Measurements from ENCODE around the gene GATAD2A.

GATAD2A gene

DNA sequence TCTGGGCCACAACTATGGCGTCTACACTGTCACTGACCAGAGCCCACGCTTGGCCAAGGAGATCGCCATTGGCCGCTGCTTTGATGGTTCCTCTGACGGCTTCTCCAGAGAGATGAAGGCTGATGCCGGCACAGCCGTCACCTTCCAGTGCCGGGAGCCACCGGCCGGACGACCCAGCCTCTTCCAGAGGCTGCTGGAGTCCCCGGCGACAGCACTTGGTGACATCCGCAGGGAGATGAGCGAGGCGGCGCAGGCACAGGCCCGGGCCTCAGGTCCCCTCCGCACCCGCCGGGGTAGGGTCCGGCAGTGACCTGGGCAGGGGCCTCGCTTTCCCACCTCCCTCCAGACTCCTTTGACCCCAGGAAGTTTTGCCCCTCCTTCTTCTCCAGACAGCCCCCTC is 140.2 kb downstream of the GATAD2A start:
- no peak for DNase-seq (ENCODE audit: low spot score)

DNA sequence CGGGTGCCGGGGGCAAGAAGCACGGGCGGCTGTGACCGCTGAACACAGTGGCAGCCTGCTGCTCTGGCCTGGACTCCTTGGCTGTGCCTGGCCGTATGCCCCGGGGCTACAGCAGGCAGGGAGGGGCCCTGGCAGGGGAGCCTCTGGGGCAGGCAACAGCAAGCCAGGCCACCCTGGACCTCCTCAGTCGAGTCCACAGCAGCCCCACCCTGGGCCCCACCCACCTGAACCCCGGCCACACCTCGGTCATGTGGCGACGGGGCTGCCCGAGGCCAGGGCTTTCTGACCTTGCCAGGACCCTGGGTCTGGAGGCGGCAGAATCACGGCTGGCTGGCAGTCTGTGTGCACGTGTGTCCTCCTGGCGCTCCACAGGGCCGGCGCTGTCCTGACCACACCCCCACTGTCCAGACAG is 141.3 kb downstream of the GATAD2A start:
- peak; percentile 56 for DNase-seq (ENCODE audit: low spot score)

DNA sequence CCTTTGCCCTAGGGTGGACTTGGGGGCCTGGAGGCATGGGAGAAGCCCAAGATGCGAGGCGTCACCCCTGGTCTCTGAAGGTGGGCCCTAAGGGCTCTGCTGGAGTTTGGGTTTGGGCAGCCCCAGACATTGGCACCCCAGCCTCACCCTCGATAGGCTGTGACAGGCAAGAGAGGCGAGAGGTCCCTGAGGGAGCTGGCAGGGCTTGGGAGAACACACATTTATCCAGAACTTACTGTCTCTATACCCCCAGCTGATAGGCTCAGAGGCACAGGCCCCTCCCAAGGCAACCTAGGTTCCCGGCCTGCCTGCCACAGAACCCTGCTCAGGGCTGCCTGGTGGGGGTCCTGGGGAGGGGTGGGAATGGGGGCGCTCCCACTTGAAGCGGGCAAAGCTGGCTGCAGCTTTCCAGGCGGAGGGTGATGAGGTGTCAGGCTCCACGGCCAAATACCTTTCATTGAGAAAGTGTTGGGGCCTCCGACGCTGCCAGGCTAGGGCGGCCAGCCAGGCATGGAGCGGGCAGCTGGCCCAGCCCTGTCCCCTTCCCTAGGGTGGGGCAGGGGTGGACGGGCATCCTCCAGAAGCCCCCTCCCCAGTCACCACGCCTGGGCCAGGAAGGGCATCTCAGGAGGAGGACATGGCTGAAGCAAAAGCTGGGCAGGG is 142.3 kb downstream of the GATAD2A start:
- no peak for DNase-seq (ENCODE audit: low spot score)

DNA sequence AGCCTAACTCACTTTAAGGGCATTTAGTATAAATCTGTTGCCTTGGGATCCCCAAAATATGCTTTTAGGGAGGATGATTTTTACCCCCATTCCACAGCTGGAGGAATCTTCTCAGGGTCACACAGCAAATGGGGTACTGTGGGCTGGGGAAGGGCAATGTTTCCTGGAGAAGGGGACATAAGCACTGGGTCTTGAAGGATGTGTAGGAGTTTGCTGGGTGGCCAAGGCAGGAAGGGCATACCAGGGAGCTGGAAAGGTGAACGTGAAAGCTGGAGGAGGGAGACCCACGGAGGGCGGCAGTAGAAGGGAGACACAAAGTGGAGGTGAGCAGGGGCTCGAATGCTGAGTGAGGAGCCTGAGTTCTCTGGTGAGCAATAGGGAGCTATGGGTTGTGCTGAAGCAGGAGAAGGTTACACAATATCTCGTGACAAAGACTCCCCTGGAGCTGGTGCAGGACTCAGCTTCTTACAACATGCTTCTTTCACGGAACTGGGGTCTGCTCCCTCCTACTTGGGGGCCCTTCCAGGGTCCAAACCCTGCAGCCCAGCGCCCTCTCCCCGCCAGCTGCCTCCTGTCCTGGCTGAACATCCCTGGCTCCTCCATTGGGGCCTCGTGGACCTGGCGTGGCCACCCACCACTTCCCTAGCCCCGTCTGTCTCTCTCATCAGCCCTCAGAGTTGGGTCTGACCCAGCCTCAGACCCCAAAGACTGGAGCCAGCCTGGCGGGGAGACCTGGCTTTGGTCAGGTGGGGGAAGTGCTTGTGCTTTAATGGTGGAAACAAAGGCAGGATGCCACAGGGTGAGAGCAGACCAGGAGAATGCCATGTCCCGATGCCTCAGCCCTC is 143.7 kb downstream of the GATAD2A start:
- DNase-seq (ENCODE audit: low spot score), result no peak

DNA sequence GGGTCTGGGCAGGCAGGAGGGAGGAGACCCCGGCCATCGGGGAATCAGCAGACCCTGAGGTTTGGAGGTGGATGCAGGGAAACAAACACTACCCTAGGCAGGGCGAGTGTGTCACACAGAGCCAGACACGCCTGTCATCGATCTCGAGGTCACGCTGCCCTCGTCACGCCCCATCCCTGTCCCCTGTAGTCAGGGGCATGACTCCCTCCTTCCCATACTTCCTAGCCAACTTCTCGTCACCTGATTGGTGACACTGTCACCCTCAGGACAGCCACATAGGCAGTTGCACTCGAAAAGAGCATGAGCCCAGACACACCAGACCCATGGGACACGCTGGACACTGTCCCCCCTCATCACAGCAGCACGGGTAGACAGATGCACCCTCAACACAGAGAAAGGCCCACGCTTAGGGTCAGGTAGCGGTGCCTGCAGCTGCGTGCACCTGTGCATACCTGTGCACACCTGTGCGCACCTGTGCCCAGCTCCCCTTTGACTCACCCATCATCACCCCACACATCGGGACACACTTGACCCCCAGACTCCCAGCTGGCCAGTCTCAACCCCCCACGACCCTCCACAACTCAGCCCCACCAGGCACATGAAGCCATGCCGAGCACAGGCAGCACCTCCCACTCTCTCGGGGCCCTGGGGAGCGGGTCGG is 144.5 kb downstream of the GATAD2A start:
- DNase-seq (ENCODE audit: low spot score), result no peak

DNA sequence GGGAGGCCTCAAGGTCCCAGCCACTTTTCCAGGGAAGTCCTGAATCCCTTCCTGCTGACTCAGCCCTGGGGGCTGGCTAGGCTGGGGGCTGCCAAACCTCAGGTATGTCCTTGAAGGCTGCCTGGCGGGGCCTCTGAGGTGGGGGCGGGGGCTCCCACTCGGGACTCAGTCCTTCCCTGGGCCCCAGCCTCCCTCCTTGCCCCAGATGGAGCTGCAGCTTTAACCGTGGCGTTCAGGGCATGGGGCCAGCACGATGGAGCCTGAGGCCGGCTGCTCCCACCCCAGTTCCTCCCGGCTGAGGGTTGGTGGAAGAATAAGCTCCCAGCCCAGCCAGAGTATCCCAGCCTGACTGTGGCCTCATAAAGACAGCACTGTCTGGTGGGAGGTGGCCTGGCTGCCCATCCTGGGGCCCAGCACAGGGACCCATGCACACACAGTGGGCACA is 145.0 kb downstream of the GATAD2A start:
- peak; percentile 56 for DNase-seq (ENCODE audit: low spot score)

DNA sequence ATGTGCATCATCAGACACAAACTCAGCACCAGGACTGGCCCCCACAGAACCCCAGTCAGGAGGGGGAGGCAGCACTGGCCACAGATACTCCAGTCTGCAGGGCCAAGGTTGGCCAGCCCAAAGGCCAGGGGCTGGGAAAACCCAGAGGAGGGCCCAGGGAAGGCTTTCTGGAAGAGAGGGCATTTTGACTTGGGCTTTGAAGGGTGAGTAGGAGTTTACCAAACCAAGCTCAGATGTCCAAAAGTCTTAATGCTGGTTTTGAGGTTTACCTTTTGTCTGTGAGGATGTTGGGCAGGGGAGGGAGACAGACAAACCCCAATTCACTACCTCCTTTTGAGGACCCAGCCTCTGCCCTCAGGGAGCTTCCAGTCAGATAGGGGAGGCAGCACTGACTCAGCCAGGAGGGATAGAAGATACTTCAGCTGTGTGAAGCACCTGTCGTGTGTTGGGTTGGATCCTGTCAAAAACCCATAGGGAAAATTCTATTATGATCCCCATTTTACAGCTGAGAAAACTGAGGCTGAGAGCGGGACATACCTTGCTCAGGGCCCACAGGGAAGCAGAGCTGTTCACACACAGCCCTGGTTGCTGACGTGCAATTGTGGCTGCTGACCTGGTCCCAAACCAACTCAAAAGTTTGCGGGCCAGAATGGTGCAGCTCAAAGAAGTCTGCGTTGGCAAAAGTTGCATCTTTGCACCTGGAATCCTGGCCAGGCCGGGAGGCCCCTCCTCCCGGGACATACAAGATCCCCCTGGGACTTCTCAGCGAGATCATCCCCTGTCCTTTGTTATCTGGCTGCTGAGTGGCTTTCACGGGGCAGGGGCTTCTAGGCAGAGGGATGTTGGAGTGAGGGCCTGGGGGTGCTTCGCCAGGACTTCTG is 145.7 kb downstream of the GATAD2A start:
- no peak for DNase-seq (ENCODE audit: low spot score)

DNA sequence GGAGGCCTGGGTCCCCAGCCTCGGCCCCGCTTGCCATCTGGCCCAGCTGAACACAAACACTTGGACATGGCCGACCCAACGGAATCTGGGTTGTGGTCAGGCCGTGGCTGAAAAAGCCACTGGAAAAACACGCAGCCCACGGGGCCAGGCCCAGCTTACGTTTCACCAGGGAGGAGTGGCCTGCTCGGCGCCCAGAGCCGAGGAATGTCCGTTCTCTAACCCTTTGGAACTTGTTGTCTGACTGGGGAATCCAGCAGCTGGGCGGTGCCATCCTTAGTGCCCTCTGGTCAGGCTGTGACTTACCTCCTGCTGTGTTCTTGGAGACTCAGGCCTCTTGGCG is 146.3 kb downstream of the GATAD2A start:
- no peak for DNase-seq (ENCODE audit: low spot score)

DNA sequence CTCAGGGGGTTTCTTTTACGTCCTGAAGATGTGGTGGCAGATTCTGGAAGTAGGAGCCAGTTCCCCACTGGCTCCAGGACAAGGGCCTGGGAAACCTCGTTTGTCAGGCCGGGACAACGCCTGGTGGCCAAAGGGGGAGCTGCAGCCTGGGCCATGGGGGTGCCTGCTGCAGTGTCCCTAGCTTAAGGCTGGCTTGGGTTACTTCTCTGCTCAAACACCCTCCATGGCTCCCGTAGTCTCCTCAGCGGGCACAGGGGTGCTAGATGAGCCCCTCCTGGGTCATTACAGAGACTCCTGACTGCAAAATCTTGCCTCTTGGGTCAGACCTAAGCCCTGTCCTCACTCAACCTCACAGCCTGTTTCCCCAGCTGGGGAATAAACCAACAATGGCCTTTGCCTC is 147.3 kb downstream of the GATAD2A start:
- peak; percentile 88 for DNase-seq (ENCODE audit: low spot score)

DNA sequence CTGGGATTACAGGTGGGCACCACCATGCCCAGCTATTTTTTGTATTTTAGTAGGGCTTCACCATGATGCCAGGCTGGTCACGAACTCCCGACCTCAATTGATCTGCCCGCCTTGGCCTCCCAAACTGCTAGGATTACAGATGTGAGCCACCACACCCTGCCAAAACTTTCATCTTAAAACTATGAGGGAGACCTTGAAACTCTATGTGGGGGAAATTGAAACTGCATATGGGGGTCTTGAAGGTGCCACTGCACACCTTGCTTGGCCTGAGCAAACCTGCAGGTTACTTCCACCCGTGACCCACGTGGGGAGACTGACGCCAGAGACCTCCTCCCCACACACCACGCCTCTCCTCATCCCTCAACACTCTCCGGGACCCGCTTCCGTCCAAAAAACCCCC is 148.2 kb downstream of the GATAD2A start:
- DNase-seq (ENCODE audit: low spot score), result no peak

DNA sequence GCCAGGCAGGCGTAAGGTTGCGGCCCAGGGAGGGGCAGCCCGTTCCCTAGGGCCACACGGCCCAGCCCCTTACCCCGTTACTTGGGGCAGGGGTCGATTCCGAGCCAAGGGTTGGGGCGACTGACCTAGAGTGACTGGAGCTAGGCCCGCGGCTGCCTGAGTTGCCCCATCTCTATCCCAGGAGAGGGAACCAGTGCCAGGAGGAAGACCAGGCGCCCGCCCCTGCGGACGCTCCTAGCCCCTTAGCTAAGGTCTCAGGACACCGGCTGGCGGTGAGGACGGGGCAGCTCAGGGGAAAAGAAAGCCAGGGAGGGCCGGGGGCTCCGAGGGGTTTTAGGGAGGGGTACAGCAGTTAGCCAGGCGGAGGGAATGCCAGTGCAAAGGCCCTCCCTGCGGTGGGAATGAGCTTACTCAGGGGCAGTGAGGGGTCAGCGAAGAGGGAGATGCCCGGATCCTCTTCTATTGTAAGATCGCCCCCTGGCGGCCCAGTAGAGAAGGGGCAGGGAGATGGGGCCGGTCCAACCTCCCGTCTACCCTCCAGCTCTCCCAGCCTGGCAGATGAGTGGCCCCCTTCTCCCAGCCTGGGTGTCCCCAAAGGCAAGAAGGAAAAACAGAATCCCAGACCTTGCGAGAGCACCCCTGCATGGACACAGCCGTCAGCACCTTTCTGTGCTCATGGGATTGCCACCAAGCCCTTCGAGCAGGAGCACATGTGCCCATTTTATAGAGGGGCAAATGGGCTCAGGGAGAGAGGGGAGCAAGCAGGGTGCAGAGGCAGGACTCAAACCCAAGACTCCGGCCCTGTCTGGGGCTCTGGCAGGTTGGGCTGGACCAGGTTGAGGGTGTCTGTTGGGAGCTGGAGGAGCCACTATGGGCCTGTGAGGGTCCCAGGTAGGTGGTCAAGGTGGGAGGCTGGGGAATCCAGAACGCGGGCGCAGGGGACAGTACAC is 148.9 kb downstream of the GATAD2A start:
- DNase-seq (ENCODE audit: low spot score), result peak; percentile 83

DNA sequence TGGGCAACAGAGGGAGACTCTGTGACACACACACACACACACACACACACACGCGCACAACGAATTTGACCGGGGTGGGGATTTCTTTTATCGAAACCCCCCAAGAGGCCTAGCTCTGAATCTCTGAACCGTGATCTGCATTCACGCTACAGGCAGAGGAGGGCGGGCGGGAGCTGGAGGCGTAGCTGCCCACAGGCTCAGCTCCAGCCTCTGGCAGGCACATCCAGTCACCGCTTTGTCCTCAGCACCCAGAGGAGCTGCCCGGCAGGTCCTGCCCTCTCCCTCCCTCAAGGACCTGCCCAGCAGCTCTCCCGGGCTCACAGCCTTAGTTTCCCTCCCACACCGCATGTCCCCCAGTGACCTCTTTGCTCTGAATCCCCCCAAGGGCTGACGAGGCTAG is 152.6 kb downstream of the GATAD2A start:
- no peak for DNase-seq (ENCODE audit: low spot score)

Measured in AG20443 (cell line).